ENCODE measurements around the gene PGGHG.

Gene PGGHG

DNA sequence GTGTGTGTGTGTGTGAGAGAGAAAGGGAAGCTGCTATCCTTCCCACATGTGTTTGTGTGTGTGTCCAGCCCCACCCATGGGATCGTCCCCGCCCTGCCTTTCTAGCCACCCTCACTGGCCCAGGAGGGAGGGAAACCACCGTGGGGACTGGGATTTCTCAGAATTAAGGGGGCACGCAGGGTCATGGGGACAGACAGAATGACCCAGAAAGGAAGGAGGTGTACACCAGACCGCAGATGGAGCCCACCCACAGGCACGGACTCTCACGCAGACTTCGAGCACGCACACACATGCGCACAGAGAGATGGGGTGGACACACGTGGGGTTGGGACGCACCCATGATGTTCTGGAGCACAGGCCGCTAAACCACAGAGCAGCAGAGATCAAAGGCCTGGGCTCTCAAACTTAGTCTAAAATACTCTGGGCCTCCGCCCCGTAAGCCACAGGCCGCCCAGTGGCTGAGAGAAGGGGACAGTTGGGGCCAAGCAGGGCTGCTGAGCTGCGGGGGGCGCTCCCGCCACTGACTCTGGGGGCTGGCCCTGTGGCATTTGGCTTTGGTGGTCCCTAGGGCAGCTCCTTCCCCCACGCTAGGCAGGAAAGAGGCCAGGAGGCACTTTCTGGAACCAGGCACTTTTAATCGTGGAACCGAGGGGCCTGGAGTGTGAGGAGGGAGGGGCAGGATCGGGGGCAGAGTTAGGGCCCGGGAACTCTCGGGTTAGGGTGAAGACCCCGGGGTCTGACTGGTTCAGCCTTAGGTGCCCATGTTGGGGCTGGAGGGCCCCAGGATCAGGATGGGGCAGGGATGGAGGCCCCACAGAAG, 8.9 kb downstream of the PGGHG start:
- no peak for DNase-seq (ENCODE audit: low read depth, low spot score)
- no peak overlapping the region for H3K4me3 ChIP-seq (ENCODE audit: low read depth, low read length)
- in situ Hi-C loops (cut with HindIII; ENCODE audit: low sequenced_read_pairs): no loop called here
- TF ChIP-seq CTCF (IDR thresholded peaks at IDR 0.05; ENCODE audit: low read depth, low read length): no peak

DNA sequence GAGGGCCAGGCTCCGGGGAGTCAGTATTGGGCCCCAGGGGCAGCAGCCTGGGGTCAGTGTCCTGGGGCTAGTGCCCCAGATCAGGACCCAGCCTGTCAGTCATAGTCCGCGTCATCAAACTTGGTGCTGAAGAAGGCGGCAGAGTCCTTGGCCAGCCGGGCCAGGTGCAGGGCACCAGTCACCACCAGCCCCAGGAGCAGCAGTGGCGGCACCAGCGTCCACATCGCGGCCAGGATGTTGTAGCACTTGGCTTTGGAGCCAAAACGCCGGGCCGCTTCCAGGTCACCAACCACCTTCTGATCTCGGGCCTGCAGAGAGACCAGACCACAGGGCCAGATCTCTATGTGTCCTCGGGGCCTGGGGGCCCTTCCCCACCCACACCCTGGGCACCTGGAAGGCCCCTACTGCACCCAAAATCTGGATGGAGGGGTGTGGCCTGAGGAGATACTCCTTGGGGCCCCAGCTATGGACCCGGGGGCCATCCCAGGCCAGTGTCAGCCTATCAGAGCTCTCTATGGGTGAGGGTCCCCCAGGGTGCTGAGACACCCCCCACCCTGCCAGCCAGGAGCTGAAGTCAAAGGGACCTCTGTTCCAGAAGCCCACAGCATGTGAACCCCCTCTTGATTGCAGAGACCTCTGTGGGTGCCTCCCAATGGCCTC, 9.6 kb downstream of the PGGHG start:
- DNase-seq (ENCODE audit: low read depth, low spot score): no peak
- no peak for TF ChIP-seq CTCF (IDR thresholded peaks at IDR 0.05; ENCODE audit: low read depth, low read length)
- in situ Hi-C loops (cut with HindIII; ENCODE audit: low sequenced_read_pairs): no loop called here
- no peak overlapping the region for H3K4me3 ChIP-seq (ENCODE audit: low read depth, low read length)

DNA sequence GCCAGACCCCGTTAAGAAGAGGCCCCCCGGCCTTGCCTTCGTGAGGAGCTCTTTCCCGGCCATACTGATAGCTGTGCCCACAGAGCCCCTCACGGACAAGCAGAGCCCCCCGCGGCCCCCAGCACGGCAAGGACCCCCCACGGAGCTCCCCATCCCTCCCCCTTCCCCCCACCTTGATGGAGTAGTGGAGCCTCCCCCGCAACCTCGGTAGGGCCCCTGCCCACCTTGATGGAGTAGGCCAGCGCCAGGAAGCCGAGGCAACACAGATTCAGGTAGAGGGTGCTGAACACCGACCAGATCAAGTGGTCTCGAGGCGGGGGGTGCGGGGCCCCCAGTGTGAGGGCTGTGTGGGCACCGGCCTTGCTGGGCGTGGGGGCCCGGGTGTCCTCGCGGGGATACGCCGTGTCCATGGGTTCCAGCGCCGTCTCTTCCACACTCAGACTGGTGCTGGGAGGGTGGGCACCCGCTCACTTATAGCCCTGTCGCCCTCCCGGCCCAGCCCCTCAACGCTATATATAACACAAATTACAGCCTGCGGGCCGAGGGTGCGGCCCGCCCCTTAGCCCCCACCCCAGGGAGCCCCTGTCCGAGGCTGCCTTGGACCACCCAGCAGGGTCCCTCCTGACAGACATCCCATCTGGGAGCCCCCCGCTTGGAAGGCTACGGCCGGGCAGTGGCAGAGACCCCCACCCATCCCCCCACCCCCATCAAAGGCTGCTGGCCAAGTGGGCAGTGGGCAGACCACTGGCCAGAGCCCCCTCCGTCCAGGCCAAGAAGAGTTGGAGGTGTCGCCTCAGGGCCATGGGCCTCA, 10.4 kb downstream of the PGGHG start, which contains the start of gene IFITM5:
Gene IFITM5, minus strand, starts transcription at position 446 of the 811 bp plus-strand sequence. Its CDS starts 36 bp downstream, at position 410.
- in situ Hi-C loops (cut with HindIII; ENCODE audit: low sequenced_read_pairs): no loop called here
- no peak within 1 kb of the TSS for H3K4me3 ChIP-seq (ENCODE audit: low read depth, low read length)
- TF ChIP-seq CTCF (IDR thresholded peaks at IDR 0.05; ENCODE audit: low read depth, low read length): no peak
- no peak for DNase-seq (ENCODE audit: low read depth, low spot score)

DNA sequence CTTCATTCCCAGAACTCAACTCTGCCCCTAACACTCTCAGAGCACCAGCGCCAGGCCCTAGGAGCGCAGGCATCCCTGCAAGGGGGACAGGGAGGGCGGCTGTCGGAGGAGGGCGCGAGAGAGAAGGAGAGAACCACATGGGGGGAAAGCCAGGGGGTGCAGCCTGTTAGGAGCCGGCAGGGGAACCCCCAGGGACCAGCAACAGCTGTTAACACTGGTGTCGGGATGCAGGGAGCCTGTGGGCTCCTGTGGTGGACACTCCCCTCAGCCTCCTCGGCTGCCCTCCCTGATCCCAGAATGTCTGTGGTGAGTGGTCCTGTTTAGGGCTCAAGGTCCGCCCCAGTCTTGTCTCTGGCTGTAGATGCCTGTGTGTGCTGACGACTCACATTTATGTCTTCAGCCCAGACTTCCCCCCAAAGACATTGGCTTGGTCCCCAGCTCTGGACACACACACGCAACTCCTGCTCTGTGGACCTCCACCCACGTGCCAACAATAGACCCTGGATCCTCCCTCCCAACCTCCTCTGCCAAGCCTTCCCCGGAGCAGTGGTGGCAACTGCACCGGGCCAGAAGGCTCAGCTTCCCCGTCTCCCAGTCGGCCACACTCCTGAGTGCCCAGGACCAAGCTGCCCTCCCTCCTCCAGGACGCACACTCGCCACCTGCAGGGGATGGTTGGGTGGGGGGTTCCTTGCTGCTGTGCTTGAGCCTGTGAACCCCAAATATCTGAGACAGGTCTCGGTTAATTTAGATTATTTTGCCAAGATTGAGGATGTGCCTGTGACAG, 11.2 kb downstream of the PGGHG start:
- in situ Hi-C loops (cut with HindIII; ENCODE audit: low sequenced_read_pairs): no loop called here
- DNase-seq (ENCODE audit: low read depth, low spot score): no peak

GRCh38 chr11:303363-303762, 14.4 kb downstream of the PGGHG start:
- DNase-seq (ENCODE audit: low read depth, low spot score): no peak
- TF ChIP-seq CTCF (IDR thresholded peaks at IDR 0.05; ENCODE audit: low read depth, low read length): no peak
- no peak overlapping the region for H3K4me3 ChIP-seq (ENCODE audit: low read depth, low read length)
- in situ Hi-C loops (cut with HindIII; ENCODE audit: low sequenced_read_pairs): no loop called here

More for the DNA sequence above, 11.2 kb downstream of the PGGHG start:
- no peak overlapping the region for H3K4me3 ChIP-seq (ENCODE audit: low read depth, low read length)
- no peak for TF ChIP-seq CTCF (IDR thresholded peaks at IDR 0.05; ENCODE audit: low read depth, low read length)
